Measurements from ENCODE around the gene DCST1. TPM values are rescaled to one million over a fixed set of nuclear protein-coding genes. Genes with fewer than 3 reads are reported as not detected.

The DCST1 gene
- total and polyA plus RNA-seq, 2 of the 13 experiments (the other 11 are each of a cell fraction or from before 2014, with no cell fraction given), result 0.04 TPM; not detected in 1

DNA sequence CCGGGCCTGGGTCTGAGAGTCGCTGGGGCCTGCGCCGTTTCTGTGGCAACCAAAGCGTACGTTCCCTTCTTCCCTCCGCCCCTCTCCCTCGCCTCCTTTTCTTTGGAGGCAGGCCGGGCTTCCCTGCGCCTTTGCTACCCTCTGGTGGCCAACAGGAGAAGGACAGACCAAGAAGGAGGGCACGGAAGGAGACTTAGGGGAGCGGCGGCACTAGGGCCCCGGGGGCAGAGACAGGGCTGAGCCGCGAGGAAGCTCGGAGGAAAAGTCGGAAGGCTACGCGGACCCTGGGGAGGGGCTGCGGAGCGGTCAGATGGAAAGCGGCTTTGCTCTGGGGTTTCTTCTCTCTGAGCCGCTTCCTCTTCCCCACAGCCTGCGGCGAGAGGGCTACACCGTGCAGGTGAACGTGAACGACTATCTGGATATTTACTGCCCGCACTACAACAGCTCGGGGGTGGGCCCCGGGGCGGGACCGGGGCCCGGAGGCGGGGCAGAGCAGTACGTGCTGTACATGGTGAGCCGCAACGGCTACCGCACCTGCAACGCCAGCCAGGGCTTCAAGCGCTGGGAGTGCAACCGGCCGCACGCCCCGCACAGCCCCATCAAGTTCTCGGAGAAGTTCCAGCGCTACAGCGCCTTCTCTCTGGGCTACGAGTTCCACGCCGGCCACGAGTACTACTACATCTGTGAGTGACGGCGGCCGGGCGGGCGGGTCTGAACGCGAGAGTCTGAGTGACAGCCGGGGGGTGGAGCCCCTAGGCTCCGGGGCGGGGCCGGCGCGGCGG, 51.3 kb downstream of the DCST1 start (continued):
- TF ChIP-seq SRY (CRISPR knock-in tag; IDR thresholded peaks at IDR 0.05), result 0 out of 2 replicates have a peak, but pooled peaks have one; percentile 38
- no peak for TF ChIP-seq JUNB (CRISPR knock-in tag; IDR thresholded peaks at IDR 0.05; ENCODE audit: borderline replicate concordance)
- no peak; the same call in 1 of the 2 replicates for TF ChIP-seq KLF11 (CRISPR knock-in tag; IDR thresholded peaks at IDR 0.05)
- peak; percentile 41 for TF ChIP-seq SIN3B (IDR thresholded peaks at IDR 0.05; ENCODE audit: low read length)
- TF ChIP-seq KDM2A (CRISPR knock-in tag; IDR thresholded peaks at IDR 0.05; ENCODE audit: borderline replicate concordance, low read depth), result peak; percentile 95
- peak; percentile 66; the same call in 1 of the 2 replicates for TF ChIP-seq SP140L (CRISPR knock-in tag; IDR thresholded peaks at IDR 0.05; ENCODE audit: borderline replicate concordance)
- TF ChIP-seq IRF2 (CRISPR knock-in tag; IDR thresholded peaks at IDR 0.05), result peak; percentile 55
- TF ChIP-seq, protein P1, sequence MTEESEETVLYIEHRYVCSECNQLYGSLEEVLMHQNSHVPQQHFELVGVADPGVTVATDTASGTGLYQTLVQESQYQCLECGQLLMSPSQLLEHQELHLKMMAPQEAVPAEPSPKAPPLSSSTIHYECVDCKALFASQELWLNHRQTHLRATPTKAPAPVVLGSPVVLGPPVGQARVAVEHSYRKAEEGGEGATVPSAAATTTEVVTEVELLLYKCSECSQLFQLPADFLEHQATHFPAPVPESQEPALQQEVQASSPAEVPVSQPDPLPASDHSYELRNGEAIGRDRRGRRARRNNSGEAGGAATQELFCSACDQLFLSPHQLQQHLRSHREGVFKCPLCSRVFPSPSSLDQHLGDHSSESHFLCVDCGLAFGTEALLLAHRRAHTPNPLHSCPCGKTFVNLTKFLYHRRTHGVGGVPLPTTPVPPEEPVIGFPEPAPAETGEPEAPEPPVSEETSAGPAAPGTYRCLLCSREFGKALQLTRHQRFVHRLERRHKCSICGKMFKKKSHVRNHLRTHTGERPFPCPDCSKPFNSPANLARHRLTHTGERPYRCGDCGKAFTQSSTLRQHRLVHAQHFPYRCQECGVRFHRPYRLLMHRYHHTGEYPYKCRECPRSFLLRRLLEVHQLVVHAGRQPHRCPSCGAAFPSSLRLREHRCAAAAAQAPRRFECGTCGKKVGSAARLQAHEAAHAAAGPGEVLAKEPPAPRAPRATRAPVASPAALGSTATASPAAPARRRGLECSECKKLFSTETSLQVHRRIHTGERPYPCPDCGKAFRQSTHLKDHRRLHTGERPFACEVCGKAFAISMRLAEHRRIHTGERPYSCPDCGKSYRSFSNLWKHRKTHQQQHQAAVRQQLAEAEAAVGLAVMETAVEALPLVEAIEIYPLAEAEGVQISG (CRISPR knock-in tag; IDR thresholded peaks at IDR 0.05), result peak; percentile 78
- TF ChIP-seq HHEX (CRISPR knock-in tag; IDR thresholded peaks at IDR 0.05), result no peak
- no peak for TF ChIP-seq SMAD1 (CRISPR knock-in tag; IDR thresholded peaks at IDR 0.05; ENCODE audit: borderline replicate concordance, low read depth)
- TF ChIP-seq, protein P2, sequence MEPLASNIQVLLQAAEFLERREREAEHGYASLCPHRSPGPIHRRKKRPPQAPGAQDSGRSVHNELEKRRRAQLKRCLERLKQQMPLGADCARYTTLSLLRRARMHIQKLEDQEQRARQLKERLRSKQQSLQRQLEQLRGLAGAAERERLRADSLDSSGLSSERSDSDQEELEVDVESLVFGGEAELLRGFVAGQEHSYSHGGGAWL (CRISPR knock-in tag; IDR thresholded peaks at IDR 0.05), result no peak
- TF ChIP-seq DR1 (CRISPR knock-in tag; IDR thresholded peaks at IDR 0.05), result no peak
- TF ChIP-seq TBX2 (CRISPR knock-in tag; IDR thresholded peaks at IDR 0.05; ENCODE audit: borderline replicate concordance), result peak; percentile 55; the same call in 1 of the 2 replicates
- no peak for TF ChIP-seq CBX2 (IDR thresholded peaks at IDR 0.05; ENCODE audit: low read depth, low read length)
- TF ChIP-seq CBX2 (CRISPR knock-in tag; IDR thresholded peaks at IDR 0.05; ENCODE audit: low read depth), result no peak
- TF ChIP-seq SMARCE1 (IDR thresholded peaks at IDR 0.05; ENCODE audit: borderline replicate concordance), result no peak
- TF ChIP-seq CHD4 (IDR thresholded peaks at IDR 0.05; ENCODE audit: borderline replicate concordance, low read length), result no peak
- TF ChIP-seq ZBTB1 (CRISPR knock-in tag; IDR thresholded peaks at IDR 0.05; ENCODE audit: borderline replicate concordance), result no peak
- TF ChIP-seq MTF2 (CRISPR knock-in tag; IDR thresholded peaks at IDR 0.05; ENCODE audit: borderline replicate concordance), result peak; percentile 57; the same call in 1 of the 2 replicates
- no peak for TF ChIP-seq ZNF3 (CRISPR knock-in tag; IDR thresholded peaks at IDR 0.05)
- TF ChIP-seq CENPX (CRISPR knock-in tag; IDR thresholded peaks at IDR 0.05), result no peak
- TF ChIP-seq, protein P3, sequence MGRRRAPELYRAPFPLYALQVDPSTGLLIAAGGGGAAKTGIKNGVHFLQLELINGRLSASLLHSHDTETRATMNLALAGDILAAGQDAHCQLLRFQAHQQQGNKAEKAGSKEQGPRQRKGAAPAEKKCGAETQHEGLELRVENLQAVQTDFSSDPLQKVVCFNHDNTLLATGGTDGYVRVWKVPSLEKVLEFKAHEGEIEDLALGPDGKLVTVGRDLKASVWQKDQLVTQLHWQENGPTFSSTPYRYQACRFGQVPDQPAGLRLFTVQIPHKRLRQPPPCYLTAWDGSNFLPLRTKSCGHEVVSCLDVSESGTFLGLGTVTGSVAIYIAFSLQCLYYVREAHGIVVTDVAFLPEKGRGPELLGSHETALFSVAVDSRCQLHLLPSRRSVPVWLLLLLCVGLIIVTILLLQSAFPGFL (CRISPR knock-in tag; IDR thresholded peaks at IDR 0.05), result no peak
